ENCODE measurements around the gene TUT1. TPM values are rescaled to one million over a fixed set of nuclear protein-coding genes. Genes with fewer than 3 reads are reported as not detected.
A peak's percentile ranks its signal among the peaks of the same experiment; 100 is the strongest.

Gene TUT1
- total RNA-seq, 1 donor from 2014 or later: 22.1 TPM

DNA sequence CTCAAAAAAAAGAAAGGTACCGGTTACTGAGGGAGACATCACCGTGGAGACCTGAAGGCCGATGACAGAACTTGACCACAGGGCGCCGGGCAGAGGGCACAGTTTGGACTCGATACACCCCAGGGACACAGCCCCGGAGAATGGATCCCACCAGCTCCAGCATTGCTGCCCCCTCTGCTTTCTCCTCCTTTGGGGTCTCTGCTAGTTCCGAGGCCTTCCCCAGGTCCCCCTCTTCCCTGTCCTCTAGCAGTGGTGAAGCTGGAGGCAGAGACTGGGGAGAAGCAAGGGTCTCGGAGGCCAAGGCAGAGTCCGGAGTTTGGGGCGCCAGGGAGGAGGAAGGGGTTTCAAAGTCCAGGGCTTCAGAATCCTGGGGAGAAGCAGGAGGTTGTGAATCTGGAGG lies 12.8 kb downstream of the TUT1 start:
- Mint-ChIP-seq H3K27me3 (no peaks in the 10 kb centered on the region), H3K4me3 (no peak overlapping the region), H3K9me3 (no peaks in the 10 kb centered on the region), H3K4me1 (ENCODE audit: unreplicated experiment) (peaks cover 10% of the 10 kb centered on the region), H3K27ac (no peak overlapping the region), H3K36me3 (peaks cover 6% of the 10 kb centered on the region)
- no peak for DNase-seq (ENCODE audit: extremely low spot score, unreplicated experiment)
- TF ChIP-seq, protein P1, sequence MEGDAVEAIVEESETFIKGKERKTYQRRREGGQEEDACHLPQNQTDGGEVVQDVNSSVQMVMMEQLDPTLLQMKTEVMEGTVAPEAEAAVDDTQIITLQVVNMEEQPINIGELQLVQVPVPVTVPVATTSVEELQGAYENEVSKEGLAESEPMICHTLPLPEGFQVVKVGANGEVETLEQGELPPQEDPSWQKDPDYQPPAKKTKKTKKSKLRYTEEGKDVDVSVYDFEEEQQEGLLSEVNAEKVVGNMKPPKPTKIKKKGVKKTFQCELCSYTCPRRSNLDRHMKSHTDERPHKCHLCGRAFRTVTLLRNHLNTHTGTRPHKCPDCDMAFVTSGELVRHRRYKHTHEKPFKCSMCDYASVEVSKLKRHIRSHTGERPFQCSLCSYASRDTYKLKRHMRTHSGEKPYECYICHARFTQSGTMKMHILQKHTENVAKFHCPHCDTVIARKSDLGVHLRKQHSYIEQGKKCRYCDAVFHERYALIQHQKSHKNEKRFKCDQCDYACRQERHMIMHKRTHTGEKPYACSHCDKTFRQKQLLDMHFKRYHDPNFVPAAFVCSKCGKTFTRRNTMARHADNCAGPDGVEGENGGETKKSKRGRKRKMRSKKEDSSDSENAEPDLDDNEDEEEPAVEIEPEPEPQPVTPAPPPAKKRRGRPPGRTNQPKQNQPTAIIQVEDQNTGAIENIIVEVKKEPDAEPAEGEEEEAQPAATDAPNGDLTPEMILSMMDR (conservative IDR thresholded peaks at IDR 0.05): no peak

DNA sequence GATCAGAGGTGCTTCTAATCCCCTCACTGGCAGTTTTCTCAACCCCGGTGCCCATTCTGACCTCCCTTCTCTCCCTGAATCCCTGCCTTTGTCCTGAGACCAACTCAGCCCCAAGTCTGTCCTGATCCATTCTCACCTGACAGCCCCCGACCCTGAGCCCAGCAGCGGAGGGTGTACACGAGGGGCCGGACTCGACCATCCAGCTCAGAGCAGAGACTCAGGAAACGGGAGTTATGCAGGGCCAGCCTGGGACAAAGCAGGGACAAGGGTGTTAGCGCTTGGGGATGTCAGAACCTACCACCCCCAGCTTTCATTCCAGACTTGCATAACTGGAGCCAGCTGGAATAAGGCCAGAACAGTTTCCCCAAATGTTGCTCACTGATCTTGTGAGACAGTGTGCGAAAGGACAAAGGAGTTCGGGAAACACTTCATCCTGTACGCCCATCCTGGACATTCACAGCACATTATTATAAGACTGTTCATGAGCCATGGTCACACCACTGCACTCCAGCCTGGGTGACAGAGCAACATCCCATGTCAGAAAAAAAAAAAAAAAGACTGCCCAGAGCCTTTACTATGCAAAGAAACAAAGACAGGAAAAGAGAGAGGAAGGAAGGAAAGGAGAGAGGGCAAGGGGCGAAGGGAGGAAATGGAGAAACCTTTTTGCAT lies 14.1 kb downstream of the TUT1 start:
- H3K9me3 Mint-ChIP-seq: no peaks in the 10 kb centered on the region
- TF ChIP-seq, protein P1 (conservative IDR thresholded peaks at IDR 0.05): no peak
- H3K27ac Mint-ChIP-seq: no peak overlapping the region
- peaks cover 15% of the 10 kb centered on the region for H3K36me3 Mint-ChIP-seq
- no peak overlapping the region for H3K4me3 Mint-ChIP-seq
- DNase-seq (ENCODE audit: extremely low spot score, unreplicated experiment): no peak
- H3K4me1 Mint-ChIP-seq (ENCODE audit: unreplicated experiment): peaks cover 20% of the 10 kb centered on the region
- no peaks in the 10 kb centered on the region for H3K27me3 Mint-ChIP-seq

DNA sequence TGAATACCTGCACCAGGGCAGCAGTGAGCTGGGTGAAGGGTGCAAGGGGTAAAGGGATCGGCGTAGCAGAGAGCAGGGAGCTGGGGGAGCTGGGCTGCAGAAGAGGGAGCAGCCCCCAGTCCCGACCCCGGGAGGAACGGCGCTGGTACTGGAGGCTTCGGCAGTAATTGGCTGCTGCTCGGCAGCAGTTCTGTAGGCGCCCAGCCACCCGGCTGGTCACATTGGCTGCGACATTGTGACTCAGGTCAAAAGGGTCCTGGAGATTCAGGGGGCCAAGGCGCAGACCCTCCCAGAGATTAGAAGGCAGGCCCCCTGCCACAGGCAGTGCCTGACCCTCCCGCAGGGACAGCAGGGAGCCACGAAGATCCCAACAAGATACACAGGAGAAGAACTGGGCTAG lies 15.5 kb downstream of the TUT1 start:
- Mint-ChIP-seq H3K27me3 (no peaks in the 10 kb centered on the region), H3K9me3 (no peaks in the 10 kb centered on the region), H3K27ac (peak overlapping the region; percentile 74), H3K4me1 (ENCODE audit: unreplicated experiment) (peaks cover 28% of the 10 kb centered on the region), H3K36me3 (peaks cover 28% of the 10 kb centered on the region), H3K4me3 (peak overlapping the region; percentile 98)
- TF ChIP-seq, protein P1 (conservative IDR thresholded peaks at IDR 0.05): no peak
- no peak for DNase-seq (ENCODE audit: extremely low spot score, unreplicated experiment)

DNA sequence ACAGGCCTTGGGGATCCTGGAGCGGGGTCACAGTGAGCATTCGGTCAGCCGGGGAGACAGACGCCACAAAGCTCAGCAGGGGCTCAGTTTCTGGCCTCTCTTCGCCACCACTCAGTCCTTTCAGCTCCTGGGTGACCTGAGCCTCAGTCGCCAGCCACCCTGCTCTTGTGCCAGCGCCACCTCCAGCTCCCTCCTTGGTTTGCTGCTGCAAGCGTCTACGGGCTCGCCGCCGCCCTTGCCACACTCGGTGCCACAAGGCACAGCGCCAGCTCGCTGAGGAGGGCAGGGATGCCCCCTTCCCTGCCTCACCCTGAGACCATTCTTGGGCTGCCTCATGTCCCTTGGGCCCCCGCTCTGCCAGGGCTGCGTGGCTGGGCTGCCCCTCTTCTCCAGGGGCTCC lies 16.2 kb downstream of the TUT1 start:
- Mint-ChIP-seq H3K27me3 (no peaks in the 10 kb centered on the region), H3K4me3 (peak overlapping the region; percentile 98), H3K27ac (peak overlapping the region; percentile 99), H3K9me3 (no peaks in the 10 kb centered on the region), H3K4me1 (ENCODE audit: unreplicated experiment) (peaks cover 31% of the 10 kb centered on the region), H3K36me3 (peaks cover 32% of the 10 kb centered on the region)
- no peak for DNase-seq (ENCODE audit: extremely low spot score, unreplicated experiment)
- TF ChIP-seq, protein P1 (conservative IDR thresholded peaks at IDR 0.05): no peak

DNA sequence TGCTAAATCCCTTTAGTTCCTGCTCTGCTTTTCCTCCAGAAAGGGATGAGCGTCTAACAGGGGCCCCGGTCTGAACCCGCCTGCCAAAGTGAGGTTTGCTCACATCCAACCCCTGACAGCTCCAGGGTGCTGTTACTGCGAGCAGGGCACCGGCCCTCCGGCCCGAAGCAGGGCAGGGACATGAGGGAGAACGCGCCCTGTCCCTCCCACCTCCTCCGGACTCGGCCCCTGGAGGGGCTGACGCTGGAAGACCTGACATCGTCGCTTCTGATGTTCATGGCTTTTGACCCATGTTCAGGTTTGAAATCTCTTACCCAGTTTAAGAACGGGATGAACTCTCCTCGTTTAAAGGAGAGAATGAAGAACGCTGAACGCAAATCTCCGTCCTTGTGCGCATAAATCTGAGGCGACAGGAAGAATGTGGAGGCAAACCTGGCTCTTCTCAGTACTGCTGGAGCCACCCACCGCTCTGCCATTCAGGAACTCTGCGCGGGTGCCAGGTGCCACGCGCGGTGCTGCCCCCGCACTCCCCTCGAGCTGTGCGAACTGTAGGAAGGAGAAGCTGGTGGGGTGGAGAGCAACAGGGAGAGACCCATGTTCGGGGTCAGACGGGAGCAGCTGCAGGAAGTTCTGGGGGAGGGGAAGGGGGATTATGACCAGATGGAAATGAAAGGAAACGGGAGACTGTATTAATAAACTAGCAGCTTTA lies 16.8 kb downstream of the TUT1 start:
- no peaks in the 10 kb centered on the region for H3K9me3 Mint-ChIP-seq
- peak overlapping the region; percentile 98 for H3K4me3 Mint-ChIP-seq
- peaks cover 34% of the 10 kb centered on the region for H3K4me1 Mint-ChIP-seq (ENCODE audit: unreplicated experiment)
- H3K27ac Mint-ChIP-seq: peak overlapping the region; percentile 99
- TF ChIP-seq, protein P1 (conservative IDR thresholded peaks at IDR 0.05): no peak
- no peaks in the 10 kb centered on the region for H3K27me3 Mint-ChIP-seq
- H3K36me3 Mint-ChIP-seq: peaks cover 36% of the 10 kb centered on the region
- DNase-seq (ENCODE audit: extremely low spot score, unreplicated experiment): no peak
